Measurements from ENCODE around the gene EFCAB12.

EFCAB12 gene

GRCh38 chr3:129428376-129429079, at the start of gene EFCAB12:
Gene EFCAB12 (minus strand): TSS chr3:129428636. CDS start chr3:129428488, 148 bp downstream.
- DNase-seq: peak; percentile 90

- DNase-seq: no peak
Measured at GRCh38 chr3:129476586-129476985, 48.1 kb upstream of the EFCAB12 start.

GRCh38 chr3:129475863-129476262, 47.4 kb upstream of the EFCAB12 start:
- DNase-seq: no peak

- DNase-seq: no peak
Measured at GRCh38 chr3:129474984-129475804, 46.8 kb upstream of the EFCAB12 start.

- DNase-seq: no peak
Measured at GRCh38 chr3:129473769-129474152, 45.3 kb upstream of the EFCAB12 start.

GRCh38 chr3:129473067-129473768, 44.8 kb upstream of the EFCAB12 start:
- DNase-seq: no peak

- DNase-seq: no peak
Measured at GRCh38 chr3:129470861-129471260, 42.4 kb upstream of the EFCAB12 start.

GRCh38 chr3:129469026-129469425, 40.6 kb upstream of the EFCAB12 start:
- no peak for DNase-seq

GRCh38 chr3:129467932-129468331, 39.5 kb upstream of the EFCAB12 start:
- no peak for DNase-seq

- DNase-seq: no peak
Measured at GRCh38 chr3:129463716-129464115, 35.3 kb upstream of the EFCAB12 start.

- no peak for DNase-seq
Measured at GRCh38 chr3:129463094-129463493, 34.7 kb upstream of the EFCAB12 start.

GRCh38 chr3:129462361-129462968, 34.0 kb upstream of the EFCAB12 start:
- DNase-seq: no peak

- DNase-seq: no peak
Measured at GRCh38 chr3:129461461-129462146, 33.2 kb upstream of the EFCAB12 start.

- DNase-seq: no peak
Measured at GRCh38 chr3:129461022-129461421, 32.6 kb upstream of the EFCAB12 start.

- DNase-seq: no peak
Measured at GRCh38 chr3:129460572-129460971, 32.1 kb upstream of the EFCAB12 start.

GRCh38 chr3:129460155-129460554, 31.7 kb upstream of the EFCAB12 start:
- no peak for DNase-seq

- DNase-seq: no peak
Measured at GRCh38 chr3:129453732-129454131, 25.3 kb upstream of the EFCAB12 start.

- DNase-seq: no peak
Measured at GRCh38 chr3:129449279-129450115, 21.1 kb upstream of the EFCAB12 start.

- no peak for DNase-seq
Measured at GRCh38 chr3:129448186-129448895, 19.9 kb upstream of the EFCAB12 start.

- DNase-seq: no peak
Measured at GRCh38 chr3:129446926-129447325, 18.5 kb upstream of the EFCAB12 start.

GRCh38 chr3:129445471-129445870, 17.0 kb upstream of the EFCAB12 start:
- DNase-seq: no peak
